Peyer's patch (tissue), 4 donors: ENCODE data around the gene LTO1. TPM values are rescaled to one million over a fixed set of nuclear protein-coding genes. Genes with fewer than 3 reads are reported as not detected.
A peak's percentile ranks its signal among the peaks of the same experiment; 100 is the strongest.

Source experiments
- DNase-seq, 3 donors: peaks; one replicate each; pipeline ENCODE4 v3.0.0-alpha.2; 2017 to 2019
- H3K27ac ChIP-seq, 4 donors: fragments of 200-600 bp; sonication (generic); one replicate each; pipeline ENCODE4 v1.5.1; 2016 to 2019
- H3K27me3 ChIP-seq, 2 donors: fragments of 200-600 bp; sonication (generic); one replicate each; pipeline ENCODE4 v1.5.1; 2019
- H3K36me3 ChIP-seq, 3 donors: fragments of 200-600 bp; sonication (generic); one replicate each; pipeline ENCODE4 v1.5.1; 2016 to 2019
- H3K4me1 ChIP-seq, 4 donors: fragments of 200-600 bp; sonication (generic); one replicate each; pipeline ENCODE4 v1.5.1; 2016 to 2019
- H3K4me3 ChIP-seq, 4 donors: fragments of 200-600 bp; sonication (generic); 1 replicate in 3 of 4; 2 replicates in 1 of 4; pipeline ENCODE4 v1.5.1; 2016 to 2019; ENCODE audit warnings: mild to moderate bottlenecking in 1 of 4
- H3K9me3 ChIP-seq, 4 donors: fragments of 200-600 bp; sonication (generic); one replicate each; pipeline ENCODE4 v1.5.1; 2016 to 2019; ENCODE audit warnings: mild to moderate bottlenecking in 1 of 4
- CTCF ChIP-seq, 6 experiments: fragments of 450-650 bp in 4 of 6; fragments of 200-600 bp in 2 of 6; sonication (generic) in 1 of 6; IDR thresholded peaks; one replicate each; pipeline ENCODE4 v1.5.1; 2017 to 2019; ENCODE audit warnings: antibody characterized with exemption in 6 of 6, mild to moderate bottlenecking in 3 of 6, moderate library complexity in 1 of 6
- POLR2A ChIP-seq, 2 donors: fragments of 450-650 bp; IDR thresholded peaks; one replicate each; pipeline ENCODE4 v1.5.1; 2017; ENCODE audit warnings: antibody characterized with exemption in 2 of 2, mild to moderate bottlenecking in 2 of 2, moderate library complexity in 2 of 2
- total RNA-seq, 4 donors: library from RNA; depleted of rRNA; stranded (reverse); fragments of >200 nt; gene quantifications; one replicate each; pipeline ENCODE4 v1.1.0, GENCODE V29; 2016

The LTO1 gene
- total RNA-seq, 4 donors from 2014 or later = 22.1 to 50.3 (median 36.6) TPM

GRCh38 chr11:69670158-69670845 is 4.9 kb downstream of the LTO1 start:
- Histone ChIP-seq H3K4me1 (peaks cover 0 to 26% (median 13%) of the 10 kb centered on the region in 4 donors), H3K9me3 (no peaks in the 10 kb centered on the region), H3K27me3 (no peaks in the 10 kb centered on the region), H3K4me3 (no peak overlapping the region), H3K36me3 (peaks cover 0 to 58% (median 0%) of the 10 kb centered on the region in 3 donors), H3K27ac (no peak overlapping the region)
- no peak for TF ChIP-seq POLR2A (IDR thresholded peaks at IDR 0.05)
- peak; percentile 70 to 96 (median 86) for TF ChIP-seq CTCF (IDR thresholded peaks at IDR 0.05)
- peak; percentile 65 to 88 (median 83) for DNase-seq

- Histone ChIP-seq H3K27me3 (no peaks in the 10 kb centered on the region), H3K4me3 (no peak overlapping the region), H3K9me3 (no peaks in the 10 kb centered on the region), H3K4me1 (peaks cover 0 to 26% (median 11%) of the 10 kb centered on the region in 4 donors), H3K27ac (no peak overlapping the region), H3K36me3 (peaks cover 0 to 66% (median 0%) of the 10 kb centered on the region in 3 donors)
- no peak for DNase-seq
- no peak for TF ChIP-seq POLR2A (IDR thresholded peaks at IDR 0.05)
Measured at GRCh38 chr11:69669486-69669885, 5.7 kb downstream of the LTO1 start.

- TF ChIP-seq POLR2A (IDR thresholded peaks at IDR 0.05) = no peak
- no peak for TF ChIP-seq CTCF (IDR thresholded peaks at IDR 0.05)
- no peaks in the 10 kb centered on the region for H3K27me3 ChIP-seq
- H3K36me3 ChIP-seq = peaks cover 0 to 70% (median 0%) of the 10 kb centered on the region in 3 donors
- no peak overlapping the region for H3K4me3 ChIP-seq
- peaks cover 0 to 10% (median 0%) of the 10 kb centered on the region in 4 donors for H3K4me1 ChIP-seq
- H3K27ac ChIP-seq = no peak overlapping the region
- H3K9me3 ChIP-seq = no peaks in the 10 kb centered on the region
- DNase-seq = peak in 1 of 3 donors; percentile 51
Measured at GRCh38 chr11:69667619-69668604, 7.2 kb downstream of the LTO1 start.

GRCh38 chr11:69666752-69667536 is 8.2 kb downstream of the LTO1 start:
- no peak overlapping the region for H3K4me3 ChIP-seq
- H3K27me3 ChIP-seq = no peaks in the 10 kb centered on the region
- no peaks in the 10 kb centered on the region for H3K9me3 ChIP-seq
- H3K27ac ChIP-seq = no peak overlapping the region
- TF ChIP-seq POLR2A (IDR thresholded peaks at IDR 0.05) (no peak), CTCF (IDR thresholded peaks at IDR 0.05) (no peak)
- H3K4me1 ChIP-seq = peaks cover 0 to 4% (median 0%) of the 10 kb centered on the region in 4 donors
- H3K36me3 ChIP-seq = peaks cover 0 to 63% (median 0%) of the 10 kb centered on the region in 3 donors
- DNase-seq = peak in 1 of 3 donors; percentile 45

- Histone ChIP-seq H3K4me3 (no peak overlapping the region), H3K27ac (no peak overlapping the region), H3K36me3 (peaks cover 0 to 56% (median 0%) of the 10 kb centered on the region in 3 donors), H3K27me3 (no peaks in the 10 kb centered on the region), H3K4me1 (peaks cover 0 to 4% (median 0%) of the 10 kb centered on the region in 4 donors), H3K9me3 (no peaks in the 10 kb centered on the region)
- no peak for TF ChIP-seq CTCF (IDR thresholded peaks at IDR 0.05)
- no peak for TF ChIP-seq POLR2A (IDR thresholded peaks at IDR 0.05)
- DNase-seq = no peak
Measured at GRCh38 chr11:69666261-69666660, 8.9 kb downstream of the LTO1 start.
